HepG2 (cell line): ENCODE results near the gene MXRA7. TPM values are rescaled to one million over a fixed set of nuclear protein-coding genes. Genes with fewer than 3 reads are reported as not detected.

ENCODE experiments used
- ATF1 ChIP-seq: IDR thresholded peaks from 2 replicates; pipeline ENCODE4 v1.6.1; 2016; ENCODE audit warnings: mild to moderate bottlenecking, control low read depth
- KDM6A ChIP-seq: IDR thresholded peaks from 2 replicates; pipeline ENCODE4 v1.6.1; 2016; ENCODE audit warnings: low read depth
- MLXIP ChIP-seq: sonication (generic); formaldehyde crosslinking; IDR thresholded peaks from 2 replicates; pipeline ENCODE4 v1.9.0; 2021; ENCODE audit warnings: missing genetic modification reagents, borderline replicate concordance
- POLR2AphosphoS5 ChIP-seq: IDR thresholded peaks from 2 replicates; pipeline ENCODE4 v1.6.1; 2012; ENCODE audit warnings: low read depth, low read length
- PTBP1 ChIP-seq: fragments of 200-400 bp; formaldehyde crosslinking; IDR thresholded peaks from 2 replicates; pipeline ENCODE4 v1.6.1; 2018; ENCODE audit warnings: low read length, low read depth; ENCODE audit not compliant: poor library complexity, severe bottlenecking
- RBFOX2 ChIP-seq: fragments of 200-400 bp; formaldehyde crosslinking; IDR thresholded peaks from 2 replicates; pipeline ENCODE4 v1.6.1; 2017; ENCODE audit warnings: low read depth, mild to moderate bottlenecking, low read length
- RNF219 ChIP-seq: sonication (generic); formaldehyde crosslinking; IDR thresholded peaks from 2 replicates; pipeline ENCODE4 v1.5.0; 2020; ENCODE audit warnings: mild to moderate bottlenecking, missing genetic modification reagents
- RXRB ChIP-seq: IDR thresholded peaks from 2 replicates; pipeline ENCODE4 v1.6.1; 2016; ENCODE audit warnings: borderline replicate concordance, missing genetic modification reagents, missing compliant biosample characterization
- SAP130 ChIP-seq: IDR thresholded peaks from 2 replicates; pipeline ENCODE4 v1.6.1; 2016; ENCODE audit warnings: low read depth
- SIN3A ChIP-seq: IDR thresholded peaks from 2 replicates; pipeline ENCODE4 v1.6.1; 2011; ENCODE audit warnings: low read depth, mild to moderate bottlenecking, control low read depth, low read length, borderline replicate concordance
- SMAD1 ChIP-seq: sonication (generic); formaldehyde crosslinking; IDR thresholded peaks from 2 replicates; pipeline ENCODE4 v1.4.0; 2020; ENCODE audit warnings: missing genetic modification reagents, low read depth, mild to moderate bottlenecking, borderline replicate concordance
- TBP ChIP-seq: sonication (generic); formaldehyde crosslinking; IDR thresholded peaks from 2 replicates; pipeline ENCODE4 v1.5.0; 2020; ENCODE audit warnings: missing genetic modification reagents
- TGIF2 ChIP-seq: IDR thresholded peaks from 2 replicates; pipeline ENCODE4 v1.6.1; 2016; ENCODE audit warnings: control low read depth, missing compliant biosample characterization
- TMF1 ChIP-seq: sonication (generic); formaldehyde crosslinking; IDR thresholded peaks from 2 replicates; pipeline ENCODE4 v1.8.1; 2022; ENCODE audit warnings: low read depth, missing genetic modification reagents
- ZFP36 ChIP-seq: fragments of 150-350 bp; IDR thresholded peaks from 2 replicates; pipeline ENCODE4 v1.6.1; 2018; ENCODE audit warnings: borderline replicate concordance, low read length, low read depth; ENCODE audit not compliant: partially characterized antibody
- ZFP36L2 ChIP-seq: sonication (generic); formaldehyde crosslinking; IDR thresholded peaks from 2 replicates; pipeline ENCODE4 v1.4.0; 2020; ENCODE audit warnings: missing genetic modification reagents
- ZFP90 ChIP-seq: sonication (generic); formaldehyde crosslinking; IDR thresholded peaks from 2 replicates; pipeline ENCODE4 v1.8.0; 2022; ENCODE audit warnings: missing genetic modification reagents, mild to moderate bottlenecking, inconsistent platforms, borderline replicate concordance
- ZNF274 ChIP-seq: sonication (generic); formaldehyde crosslinking; IDR thresholded peaks from 2 replicates; pipeline ENCODE4 v1.5.1; 2020; ENCODE audit warnings: mild to moderate bottlenecking, missing genetic modification reagents
- ZNF615 ChIP-seq: sonication (generic); formaldehyde crosslinking; IDR thresholded peaks from 2 replicates; pipeline ENCODE4 v1.5.0; 2020; ENCODE audit warnings: mild to moderate bottlenecking, missing genetic modification reagents, borderline replicate concordance
- ZNF746 ChIP-seq: sonication (generic); formaldehyde crosslinking; IDR thresholded peaks from 2 replicates; pipeline ENCODE4 v1.8.0; 2022; ENCODE audit warnings: mild to moderate bottlenecking, missing genetic modification reagents
- ZNF776 ChIP-seq: sonication (generic); formaldehyde crosslinking; IDR thresholded peaks from 2 replicates; pipeline ENCODE4 v1.4.0; 2020; ENCODE audit warnings: mild to moderate bottlenecking, missing genetic modification reagents
- ZNF800 ChIP-seq: sonication (generic); formaldehyde crosslinking; IDR thresholded peaks from 2 replicates; pipeline ENCODE4 v1.4.0; 2020; ENCODE audit warnings: missing genetic modification reagents
- ZNF841 ChIP-seq: sonication (generic); formaldehyde crosslinking; IDR thresholded peaks from 2 replicates; pipeline ENCODE4 v1.8.1; 2023; ENCODE audit warnings: missing genetic modification reagents, borderline replicate concordance
- ZNF891 ChIP-seq: sonication (generic); formaldehyde crosslinking; IDR thresholded peaks from 2 replicates; pipeline ENCODE4 v1.5.0; 2020; ENCODE audit warnings: mild to moderate bottlenecking, missing genetic modification reagents
- polyA plus RNA-seq, 8 experiments: library from polyadenylated mRNA; depleted of rRNA in 3 of 8; stranded (reverse) in 7 of 8; unstranded in 1 of 8; fragments of >200 nt; fragmentation: Illumina TruSeq in 4 of 8; extraction: Trizol in 4 of 8; gene quantifications; 2 replicates each; pipeline versions ENCODE4 v1.2.1 to v1.2.3, GENCODE V29; 2011 to 2016; ENCODE audit warnings: low read depth in 4 of 8, missing spikeins in 1 of 8, mixed read lengths in 1 of 8; ENCODE audit not compliant: insufficient read depth in 1 of 8
- total RNA-seq, 5 experiments: library from RNA; depleted of rRNA; stranded (reverse); fragments of >200 nt; fragmentation: Illumina TruSeq; extraction: Trizol; gene quantifications; 2 replicates each; pipeline ENCODE4 v1.2.3, GENCODE V29; 2016; ENCODE audit warnings: low read depth in 1 of 5

The MXRA7 gene
- total and polyA plus RNA-seq, 2 of the 13 experiments (the other 11 are each of a cell fraction or from before 2014, with no cell fraction given) = 44.8 to 112 TPM

GRCh38 chr17:76736349-76737081, 25.8 kb upstream of the MXRA7 start (continued):
- TF ChIP-seq ZNF800 (CRISPR knock-in tag) (no peak), PTBP1 (no peak), ZNF841 (CRISPR knock-in tag) (no peak), SMAD1 (CRISPR knock-in tag) (no peak), ZNF891 (CRISPR knock-in tag) (no peak), ZNF776 (CRISPR knock-in tag) (no peak), POLR2AphosphoS5 (peak; percentile 36; the same call in 1 of the 2 replicates), SAP130 (no peak; the same call in 1 of the 2 replicates), RNF219 (CRISPR knock-in tag) (0 out of 2 replicates have a peak, but pooled peaks have one; percentile 6), KDM6A (CRISPR knock-in tag) (no peak), TBP (CRISPR knock-in tag) (0 out of 2 replicates have a peak, but pooled peaks have one; percentile 8), MLXIP (CRISPR knock-in tag) (no peak), RXRB (CRISPR knock-in tag) (no peak), TGIF2 (CRISPR knock-in tag) (peak; percentile 49), ZFP36 (no peak), ZNF615 (CRISPR knock-in tag) (no peak), ATF1 (CRISPR knock-in tag) (no peak), TMF1 (CRISPR knock-in tag) (0 out of 2 replicates have a peak, but pooled peaks have one; percentile 28), SIN3A (0 out of 2 replicates have a peak, but pooled peaks have one; percentile 30), ZNF746 (CRISPR knock-in tag) (no peak; the same call in 1 of the 2 replicates), RBFOX2 (peak; percentile 99), ZFP90 (CRISPR knock-in tag) (peak; percentile 37; the same call in 1 of the 2 replicates), ZFP36L2 (CRISPR knock-in tag) (no peak), ZNF274 (CRISPR knock-in tag) (no peak; the same call in 1 of the 2 replicates)
